NCI-H146 (cell line): ENCODE results near the gene MCC.

ENCODE experiments used
- DNase-seq: peaks from one replicate; lab custom pipeline; 2025; lab: John Stamatoyannopoulos, UW

Gene MCC

GRCh38 chr5:113364466-113364865, 123.8 kb downstream of the MCC start:
- DNase-seq = no peak

GRCh38 chr5:113361701-113362100, 126.6 kb downstream of the MCC start:
- DNase-seq = no peak

- DNase-seq = no peak
Observed at GRCh38 chr5:113359419-113359818, 128.8 kb downstream of the MCC start.

- DNase-seq = no peak
Observed at GRCh38 chr5:113358696-113359095, 129.6 kb downstream of the MCC start.

GRCh38 chr5:113357696-113358476, 130.4 kb downstream of the MCC start:
- DNase-seq = no peak

GRCh38 chr5:113356487-113356886, 131.8 kb downstream of the MCC start:
- no peak for DNase-seq

GRCh38 chr5:113354055-113354454, 134.2 kb downstream of the MCC start:
- DNase-seq = no peak

GRCh38 chr5:113347572-113347971, 140.7 kb downstream of the MCC start:
- DNase-seq = no peak

- no peak for DNase-seq
Observed at GRCh38 chr5:113344973-113345940, 143.0 kb downstream of the MCC start.

GRCh38 chr5:113343343-113343742, 144.9 kb downstream of the MCC start:
- no peak for DNase-seq

- no peak for DNase-seq
Observed at GRCh38 chr5:113340537-113340936, 147.7 kb downstream of the MCC start.

- DNase-seq = no peak
Observed at GRCh38 chr5:113338628-113339027, 149.6 kb downstream of the MCC start.

- no peak for DNase-seq
Observed at GRCh38 chr5:113337515-113338415, 150.5 kb downstream of the MCC start.

- DNase-seq = peak; percentile 25
Observed at GRCh38 chr5:113336975-113337374, 151.3 kb downstream of the MCC start.

- DNase-seq = no peak
Observed at GRCh38 chr5:113333411-113333810, 154.8 kb downstream of the MCC start.

GRCh38 chr5:113331209-113331551, 157.1 kb downstream of the MCC start:
- DNase-seq = no peak

- peak; percentile 22 for DNase-seq
Observed at GRCh38 chr5:113330533-113331208, 157.6 kb downstream of the MCC start.

- no peak for DNase-seq
Observed at GRCh38 chr5:113329981-113330380, 158.3 kb downstream of the MCC start.

- DNase-seq = no peak
Observed at GRCh38 chr5:113325054-113325453, 163.2 kb downstream of the MCC start.

GRCh38 chr5:113321276-113321675, 167.0 kb downstream of the MCC start:
- no peak for DNase-seq

GRCh38 chr5:113320273-113320780, 167.9 kb downstream of the MCC start:
- DNase-seq = no peak
